ENCODE results near the gene FRMPD2. TPM values are rescaled to one million over a fixed set of nuclear protein-coding genes. Genes with fewer than 3 reads are reported as not detected.

FRMPD2 gene, protein sequence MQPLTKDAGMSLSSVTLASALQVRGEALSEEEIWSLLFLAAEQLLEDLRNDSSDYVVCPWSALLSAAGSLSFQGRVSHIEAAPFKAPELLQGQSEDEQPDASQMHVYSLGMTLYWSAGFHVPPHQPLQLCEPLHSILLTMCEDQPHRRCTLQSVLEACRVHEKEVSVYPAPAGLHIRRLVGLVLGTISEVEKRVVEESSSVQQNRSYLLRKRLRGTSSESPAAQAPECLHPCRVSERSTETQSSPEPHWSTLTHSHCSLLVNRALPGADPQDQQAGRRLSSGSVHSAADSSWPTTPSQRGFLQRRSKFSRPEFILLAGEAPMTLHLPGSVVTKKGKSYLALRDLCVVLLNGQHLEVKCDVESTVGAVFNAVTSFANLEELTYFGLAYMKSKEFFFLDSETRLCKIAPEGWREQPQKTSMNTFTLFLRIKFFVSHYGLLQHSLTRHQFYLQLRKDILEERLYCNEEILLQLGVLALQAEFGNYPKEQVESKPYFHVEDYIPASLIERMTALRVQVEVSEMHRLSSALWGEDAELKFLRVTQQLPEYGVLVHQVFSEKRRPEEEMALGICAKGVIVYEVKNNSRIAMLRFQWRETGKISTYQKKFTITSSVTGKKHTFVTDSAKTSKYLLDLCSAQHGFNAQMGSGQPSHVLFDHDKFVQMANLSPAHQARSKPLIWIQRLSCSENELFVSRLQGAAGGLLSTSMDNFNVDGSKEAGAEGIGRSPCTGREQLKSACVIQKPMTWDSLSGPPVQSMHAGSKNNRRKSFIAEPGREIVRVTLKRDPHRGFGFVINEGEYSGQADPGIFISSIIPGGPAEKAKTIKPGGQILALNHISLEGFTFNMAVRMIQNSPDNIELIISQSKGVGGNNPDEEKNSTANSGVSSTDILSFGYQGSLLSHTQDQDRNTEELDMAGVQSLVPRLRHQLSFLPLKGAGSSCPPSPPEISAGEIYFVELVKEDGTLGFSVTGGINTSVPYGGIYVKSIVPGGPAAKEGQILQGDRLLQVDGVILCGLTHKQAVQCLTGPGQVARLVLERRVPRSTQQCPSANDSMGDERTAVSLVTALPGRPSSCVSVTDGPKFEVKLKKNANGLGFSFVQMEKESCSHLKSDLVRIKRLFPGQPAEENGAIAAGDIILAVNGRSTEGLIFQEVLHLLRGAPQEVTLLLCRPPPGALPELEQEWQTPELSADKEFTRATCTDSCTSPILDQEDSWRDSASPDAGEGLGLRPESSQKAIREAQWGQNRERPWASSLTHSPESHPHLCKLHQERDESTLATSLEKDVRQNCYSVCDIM (N-terminal part only)
- 0.91 and 1.2 TPM in 2 replicates for total RNA-seq (2014; rRNA removed; shearing (Covaris generic); ENCODE audit: low replicate concordance)

DNA sequence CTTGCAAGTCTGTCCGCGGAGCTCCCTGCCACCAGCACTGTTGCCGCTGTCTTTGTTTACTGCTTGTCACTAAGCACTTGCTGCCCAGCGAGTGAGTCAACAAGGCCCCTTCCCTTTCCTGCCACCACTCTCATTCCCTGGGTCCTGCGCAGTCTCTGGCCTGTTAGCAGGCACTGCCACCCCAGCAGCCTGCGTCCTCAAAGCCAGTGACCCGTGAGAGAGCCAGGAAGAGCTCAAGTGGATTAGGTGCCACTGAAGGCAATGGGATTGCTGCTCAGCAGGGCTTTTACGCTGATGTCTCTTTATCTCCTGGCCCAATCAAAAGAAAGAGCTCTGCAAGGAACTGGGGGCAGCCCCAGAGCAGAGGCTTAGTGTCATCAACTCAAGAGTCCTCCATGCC, at the start of gene FRMPD2:
Gene FRMPD2, minus strand, starts transcription at position 61 of the 400 bp plus-strand sequence. CDS start 129 bp downstream, outside the sequence.
- no peak for DNase-seq (ENCODE audit: low read depth)
- in situ Hi-C loops (cut with HindIII; ENCODE audit: low pct_unique_long_range_greater_than_20kb, low sequenced_read_pairs), result no loop called here

DNA sequence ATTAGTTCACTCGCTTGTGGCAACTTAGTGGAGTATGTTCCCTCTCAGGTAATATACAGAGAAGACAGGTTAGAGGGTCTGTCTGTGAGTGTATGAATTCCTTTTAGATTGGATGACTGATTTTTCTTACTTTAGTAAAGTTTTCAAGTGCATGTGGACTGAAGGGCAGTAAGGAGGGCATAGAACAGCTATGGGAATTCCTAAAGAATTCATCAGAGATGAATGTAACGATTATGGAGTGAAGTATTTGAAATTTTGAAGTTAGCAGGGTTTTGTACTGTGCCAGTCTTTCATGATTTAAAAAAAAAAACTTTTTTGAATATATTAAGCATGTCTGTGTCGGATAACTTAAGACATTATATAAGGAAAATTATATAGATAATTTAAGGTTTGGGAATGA, 47.5 kb upstream of the FRMPD2 start:
- DNase-seq (ENCODE audit: low read depth), result no peak
- in situ Hi-C loops (cut with HindIII; ENCODE audit: low pct_unique_long_range_greater_than_20kb, low sequenced_read_pairs), result no loop called here

DNA sequence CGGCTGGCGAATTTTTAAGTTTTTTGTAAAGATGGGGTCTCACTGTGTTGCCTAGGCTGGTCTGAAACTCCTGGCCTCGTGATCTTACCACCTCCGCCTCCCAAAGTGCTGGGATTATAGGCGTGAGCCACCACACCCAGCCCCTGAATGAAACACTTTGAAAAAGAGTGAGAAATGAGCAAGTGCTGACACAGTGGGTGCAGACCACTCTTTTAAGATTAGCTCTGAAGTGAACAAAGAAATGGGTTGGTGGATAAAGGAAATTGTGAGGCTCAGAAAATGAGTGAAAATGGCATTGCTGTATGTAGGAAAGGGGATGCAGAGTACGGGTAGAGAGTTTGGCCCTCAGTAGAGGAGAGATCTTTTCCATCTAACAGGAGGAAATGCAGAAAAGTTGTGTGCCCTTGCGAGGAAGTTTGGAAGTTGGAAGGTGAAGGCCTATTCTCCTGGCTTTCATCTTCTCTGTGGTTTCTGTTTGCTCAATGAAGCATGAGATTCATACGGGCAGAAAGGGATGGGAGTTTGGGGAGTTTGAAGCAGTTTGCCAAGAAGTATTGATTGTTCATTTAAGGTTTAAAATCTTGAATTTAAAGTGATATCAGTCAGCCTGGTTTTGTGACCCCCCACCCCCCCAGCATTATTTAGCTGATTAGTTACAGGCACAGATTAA, 43.0 kb upstream of the FRMPD2 start:
- DNase-seq (ENCODE audit: low read depth), result no peak
- in situ Hi-C loops (cut with HindIII; ENCODE audit: low pct_unique_long_range_greater_than_20kb, low sequenced_read_pairs), result no loop called here

DNA sequence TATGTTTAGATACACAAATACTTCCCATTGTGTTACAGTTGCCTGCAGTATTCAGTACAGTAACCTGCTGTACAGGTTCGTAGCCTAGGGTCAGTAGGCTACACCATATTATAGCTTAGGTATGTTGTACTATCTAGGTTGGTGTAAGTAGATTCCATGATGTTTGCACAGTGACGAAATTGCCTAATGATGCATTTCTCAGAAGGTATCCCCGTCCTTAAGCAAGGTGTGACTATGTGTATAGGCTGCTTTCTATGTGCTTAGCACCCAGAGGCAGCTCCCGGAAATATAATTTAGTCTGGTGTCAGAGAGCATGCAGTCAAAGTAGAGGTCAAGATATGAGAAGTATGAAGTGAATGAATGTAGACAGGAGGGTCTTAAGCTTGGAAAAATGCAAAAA, 41.7 kb upstream of the FRMPD2 start:
- no peak for DNase-seq (ENCODE audit: low read depth)
- in situ Hi-C loops (cut with HindIII; ENCODE audit: low pct_unique_long_range_greater_than_20kb, low sequenced_read_pairs), result no loop called here

DNA sequence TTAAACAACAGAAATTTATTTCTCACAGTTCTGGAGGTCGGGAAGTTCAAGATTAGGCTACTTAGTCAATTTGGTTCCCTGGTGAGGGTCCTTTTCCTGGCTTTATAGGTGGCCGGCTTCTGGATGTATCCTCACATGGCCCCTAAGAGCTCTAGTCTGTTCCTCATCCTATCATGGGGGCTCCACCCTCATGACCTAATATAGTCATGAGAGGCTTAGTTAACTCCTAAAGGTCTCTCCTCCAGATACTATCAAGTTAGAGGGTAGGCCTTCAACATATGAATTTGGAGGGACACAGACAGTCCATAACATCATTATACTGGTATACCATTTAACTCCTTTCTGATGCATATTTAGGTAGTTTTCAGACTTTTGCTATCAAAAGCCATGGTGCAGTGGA, 39.6 kb upstream of the FRMPD2 start:
- DNase-seq (ENCODE audit: low read depth), result no peak

DNA sequence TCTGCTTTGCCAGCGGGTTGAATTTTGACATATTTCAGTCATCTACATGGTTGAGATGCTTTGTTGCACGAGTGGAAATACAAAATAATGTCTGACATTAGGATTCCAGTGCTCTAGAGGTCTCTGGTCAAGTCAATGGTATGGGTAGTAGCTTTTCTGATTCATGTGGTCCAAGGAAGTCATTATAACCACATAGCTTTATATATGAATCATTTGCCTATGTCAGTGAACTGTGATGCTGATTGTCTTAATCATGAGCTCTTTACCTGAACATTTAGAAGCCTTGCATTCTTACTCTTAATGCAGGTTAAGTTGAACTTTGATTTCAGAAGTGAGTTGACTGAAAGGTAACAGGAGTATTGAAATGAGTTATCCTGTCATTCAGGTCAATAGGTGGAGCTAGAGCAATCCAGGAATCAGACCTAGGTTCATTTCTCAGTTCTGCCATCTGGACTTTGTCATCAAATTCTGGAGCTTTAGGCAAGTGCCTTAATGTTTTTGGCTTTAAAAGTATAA, 35.3 kb upstream of the FRMPD2 start:
- in situ Hi-C loops (cut with HindIII; ENCODE audit: low pct_unique_long_range_greater_than_20kb, low sequenced_read_pairs), result no loop called here
- peak; percentile 69 for DNase-seq (ENCODE audit: low read depth)

More for the DNA sequence above, 39.6 kb upstream of the FRMPD2 start:
- in situ Hi-C loops (cut with HindIII; ENCODE audit: low pct_unique_long_range_greater_than_20kb, low sequenced_read_pairs), result no loop called here

DNA sequence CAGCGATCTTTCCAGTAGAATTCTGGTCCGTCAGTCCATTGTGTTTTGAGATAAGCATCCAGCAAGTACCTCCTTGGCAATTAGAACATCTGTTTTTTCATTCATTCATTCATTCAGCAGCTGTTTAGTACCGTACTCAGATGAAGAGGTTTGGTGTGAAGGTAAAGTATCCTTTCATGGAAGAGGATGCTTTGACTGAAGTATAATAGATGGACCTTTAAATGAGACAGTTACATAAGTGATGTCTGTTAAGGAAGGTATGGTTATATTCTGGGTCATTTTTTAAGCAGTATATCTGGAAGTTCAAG, 33.2 kb upstream of the FRMPD2 start:
- in situ Hi-C loops (cut with HindIII; ENCODE audit: low pct_unique_long_range_greater_than_20kb, low sequenced_read_pairs), result no loop called here
- no peak for DNase-seq (ENCODE audit: low read depth)

DNA sequence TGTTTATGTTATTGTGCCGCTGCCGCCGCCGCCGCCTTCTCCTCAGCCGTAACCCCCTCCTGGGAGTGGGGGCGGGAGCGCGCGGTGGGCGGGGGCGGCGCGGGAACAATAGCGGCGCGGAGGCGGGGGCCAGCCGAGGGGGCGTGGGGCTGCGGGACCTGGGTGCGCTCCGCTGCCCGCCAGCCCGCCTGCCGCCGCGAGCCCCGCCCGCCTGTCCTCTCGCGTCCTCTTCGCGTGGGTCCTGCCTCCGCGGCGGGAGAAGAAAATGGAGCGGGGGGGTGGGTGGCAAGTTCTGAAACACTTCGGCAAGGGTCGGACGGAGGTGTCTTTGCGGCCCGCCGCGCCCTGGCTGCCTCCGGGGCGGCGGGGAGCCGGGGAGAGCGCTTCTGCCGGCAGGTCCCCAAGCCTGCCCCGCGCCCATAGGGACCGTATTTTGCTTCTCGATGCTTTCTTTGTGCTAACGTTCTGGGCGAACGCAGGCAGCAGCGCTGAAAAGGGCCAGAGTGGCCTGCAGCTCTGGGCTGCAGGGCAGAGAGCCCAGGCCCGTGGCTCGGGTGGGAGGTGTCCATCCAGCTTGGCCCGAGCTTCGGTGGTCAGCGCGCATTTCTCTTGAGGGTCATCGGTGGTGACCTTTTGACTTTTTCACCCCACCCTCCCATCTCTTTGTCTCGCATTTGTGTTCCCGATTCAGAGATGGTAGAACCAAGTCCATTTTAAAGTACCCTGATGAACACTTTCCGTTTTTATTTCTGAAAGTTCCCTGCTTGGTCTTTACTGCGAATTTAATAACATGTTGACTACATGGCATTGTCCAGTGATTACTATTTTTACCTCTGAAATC, 32.6 kb upstream of the FRMPD2 start:
- DNase-seq (ENCODE audit: low read depth), result peak; percentile 71

DNA sequence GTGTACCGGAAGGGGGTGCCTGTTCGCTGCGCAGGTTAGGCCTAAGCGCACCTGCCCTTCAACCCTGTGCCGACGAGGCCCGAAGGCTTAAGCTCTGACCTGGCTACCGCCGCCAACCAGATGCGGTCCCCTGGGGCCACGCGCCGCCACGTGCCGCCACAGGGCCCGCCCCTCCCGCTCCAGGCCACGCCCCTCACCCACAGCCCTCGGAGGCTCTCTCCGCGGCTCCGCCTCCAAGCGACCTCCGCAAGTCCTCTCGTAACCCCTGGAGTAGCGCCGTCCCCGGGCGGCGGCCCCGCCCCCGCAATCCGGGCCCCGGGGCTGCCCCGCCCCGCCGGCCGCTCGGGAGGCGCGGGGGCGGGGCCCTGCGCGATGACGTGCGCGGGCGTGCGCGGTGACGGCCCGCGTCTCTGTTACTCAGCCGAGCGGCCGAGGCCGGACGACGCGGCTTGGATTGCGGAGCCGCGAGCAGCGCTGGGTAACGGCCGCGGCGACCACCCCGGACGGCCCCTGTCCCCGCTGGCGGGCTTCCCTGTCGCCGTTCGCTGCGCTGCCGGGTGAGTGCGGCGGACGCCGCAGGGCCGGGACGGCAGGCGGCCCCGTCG, 31.9 kb upstream of the FRMPD2 start, which contains the start of gene MAPK8:
Gene MAPK8, plus strand, starts transcription at position 413 of the 605 bp plus-strand sequence. CDS start 94,984 bp downstream, outside the sequence.
- in situ Hi-C loops (cut with HindIII; ENCODE audit: low pct_unique_long_range_greater_than_20kb, low sequenced_read_pairs), result no loop called here
- DNase-seq (ENCODE audit: low read depth), result peak; percentile 84

More for the DNA sequence above, 32.6 kb upstream of the FRMPD2 start:
- in situ Hi-C loops (cut with HindIII; ENCODE audit: low pct_unique_long_range_greater_than_20kb, low sequenced_read_pairs), result no loop called here

DNA sequence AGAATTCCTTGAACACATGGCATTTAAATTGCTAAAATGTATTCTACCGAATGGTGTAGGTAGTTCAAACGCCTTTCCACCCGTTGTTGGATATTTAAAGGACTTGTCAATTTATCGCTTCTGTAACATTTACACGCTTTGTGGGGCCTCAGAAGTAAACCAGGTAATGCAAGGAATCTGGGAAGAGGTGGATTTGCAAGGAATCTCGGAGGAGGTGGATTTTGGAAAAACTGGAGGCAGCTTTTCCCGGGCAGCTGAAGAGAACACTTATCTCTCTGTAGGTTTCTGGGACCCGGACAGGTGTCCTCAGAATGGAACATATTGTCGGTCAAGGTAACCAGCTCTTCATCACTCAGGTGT, 31.4 kb upstream of the FRMPD2 start:
- in situ Hi-C loops (cut with HindIII; ENCODE audit: low pct_unique_long_range_greater_than_20kb, low sequenced_read_pairs), result no loop called here
- DNase-seq (ENCODE audit: low read depth), result no peak

DNA sequence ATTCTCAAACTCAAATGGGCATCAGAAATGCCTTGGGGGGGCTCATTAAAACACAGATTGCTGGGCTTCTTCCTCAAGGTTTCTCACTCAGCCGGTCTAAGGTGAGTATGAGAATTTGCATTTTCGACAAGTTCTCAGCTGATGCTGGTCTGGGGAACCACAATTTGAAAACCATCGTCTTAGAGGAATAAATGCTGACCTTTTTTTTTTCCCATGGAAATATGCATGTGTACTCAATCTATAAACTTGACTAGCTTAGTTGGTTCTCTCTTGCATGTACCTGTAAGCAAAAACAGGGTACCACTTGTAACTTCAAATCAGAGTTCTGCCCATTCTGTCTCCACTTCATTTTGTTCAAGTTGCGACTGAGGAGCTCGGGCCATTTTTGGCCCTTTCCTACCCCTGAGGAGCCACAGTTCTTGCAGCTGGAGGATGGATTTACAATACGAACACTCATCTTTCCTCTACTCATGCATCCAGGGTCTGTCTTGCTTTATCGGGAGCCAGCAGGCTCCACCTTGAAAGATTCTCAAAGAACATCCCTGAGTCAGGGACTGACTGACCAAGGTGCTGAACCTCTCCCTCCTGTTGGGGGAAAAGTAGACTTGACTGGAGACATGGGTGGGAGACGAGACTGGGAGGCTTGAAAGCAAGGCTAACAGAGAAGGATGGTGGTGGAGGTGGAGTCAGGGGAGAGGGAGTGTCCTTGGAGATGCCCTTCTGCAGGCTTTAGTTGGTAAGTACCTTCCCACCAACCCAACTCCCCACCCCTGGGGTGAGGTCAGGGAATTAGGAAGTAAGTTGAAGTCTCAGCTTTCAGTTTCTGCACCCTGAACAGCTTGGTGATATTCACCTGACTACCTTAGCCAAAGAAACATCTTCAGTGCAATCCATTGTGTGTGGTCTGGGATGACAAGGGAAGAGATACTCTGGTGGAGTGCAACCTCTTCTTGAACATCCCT, 28.3 kb upstream of the FRMPD2 start:
- in situ Hi-C loops (cut with HindIII; ENCODE audit: low pct_unique_long_range_greater_than_20kb, low sequenced_read_pairs), result no loop called here
- no peak for DNase-seq (ENCODE audit: low read depth)

DNA sequence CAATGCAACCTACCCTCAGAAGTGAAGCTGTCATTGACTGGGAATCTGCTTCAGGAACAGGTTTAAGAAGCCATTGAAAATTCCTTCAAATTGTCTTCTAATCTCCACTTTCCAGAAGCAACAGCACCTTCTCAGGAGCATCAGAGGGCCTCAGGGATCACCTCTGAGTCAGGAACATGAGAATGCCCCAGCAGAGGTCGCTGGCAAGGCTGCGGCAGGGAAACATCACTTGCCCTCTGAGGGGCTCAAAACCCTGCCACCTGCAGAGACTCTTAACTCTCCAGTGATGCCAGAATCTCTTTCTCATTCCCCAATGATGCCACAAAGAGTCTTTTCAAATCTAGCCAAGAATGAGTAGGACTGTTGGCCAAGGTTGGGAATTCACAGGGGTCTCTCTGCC, 26.1 kb upstream of the FRMPD2 start:
- DNase-seq (ENCODE audit: low read depth), result no peak
- in situ Hi-C loops (cut with HindIII; ENCODE audit: low pct_unique_long_range_greater_than_20kb, low sequenced_read_pairs), result no loop called here

DNA sequence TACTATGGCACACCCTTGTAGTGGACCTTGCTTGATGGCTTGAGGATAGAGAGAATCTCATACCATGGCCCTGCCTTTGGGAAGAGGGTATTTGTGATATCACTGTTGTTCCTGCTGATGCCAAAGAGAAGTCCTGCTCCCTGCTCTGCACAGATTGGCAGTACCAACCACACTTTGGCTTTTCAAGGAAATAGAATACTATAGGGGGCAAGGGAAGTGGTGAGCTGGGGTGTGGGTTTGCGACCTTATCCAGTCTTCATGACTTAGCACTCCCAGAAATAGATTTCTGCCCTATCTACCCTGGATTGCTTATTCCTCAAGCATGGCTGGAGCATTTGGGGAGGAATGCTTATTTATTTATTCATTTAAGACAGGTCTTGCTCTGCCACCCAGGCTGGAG, 25.2 kb upstream of the FRMPD2 start:
- in situ Hi-C loops (cut with HindIII; ENCODE audit: low pct_unique_long_range_greater_than_20kb, low sequenced_read_pairs), result no loop called here
- no peak for DNase-seq (ENCODE audit: low read depth)

DNA sequence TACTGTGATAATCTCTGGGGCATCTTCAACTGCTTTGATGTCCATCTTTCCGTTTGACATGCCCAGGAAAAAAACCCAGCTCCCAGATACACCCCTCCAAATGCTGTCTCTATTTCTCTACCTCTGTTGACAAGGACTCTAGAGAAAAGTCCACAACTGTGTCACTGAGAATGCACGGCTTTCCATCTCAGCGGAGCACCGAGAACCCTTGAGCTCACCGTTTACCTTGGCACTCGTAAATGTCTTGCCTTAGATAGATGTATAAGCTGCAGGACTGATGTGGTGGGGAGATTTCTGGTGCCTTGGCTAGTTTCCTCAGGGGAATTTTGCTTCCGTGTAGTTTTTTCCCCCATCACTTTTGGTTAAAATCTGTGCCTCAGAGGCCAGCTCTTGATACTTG, 24.6 kb upstream of the FRMPD2 start:
- in situ Hi-C loops (cut with HindIII; ENCODE audit: low pct_unique_long_range_greater_than_20kb, low sequenced_read_pairs), result no loop called here
- DNase-seq (ENCODE audit: low read depth), result no peak

DNA sequence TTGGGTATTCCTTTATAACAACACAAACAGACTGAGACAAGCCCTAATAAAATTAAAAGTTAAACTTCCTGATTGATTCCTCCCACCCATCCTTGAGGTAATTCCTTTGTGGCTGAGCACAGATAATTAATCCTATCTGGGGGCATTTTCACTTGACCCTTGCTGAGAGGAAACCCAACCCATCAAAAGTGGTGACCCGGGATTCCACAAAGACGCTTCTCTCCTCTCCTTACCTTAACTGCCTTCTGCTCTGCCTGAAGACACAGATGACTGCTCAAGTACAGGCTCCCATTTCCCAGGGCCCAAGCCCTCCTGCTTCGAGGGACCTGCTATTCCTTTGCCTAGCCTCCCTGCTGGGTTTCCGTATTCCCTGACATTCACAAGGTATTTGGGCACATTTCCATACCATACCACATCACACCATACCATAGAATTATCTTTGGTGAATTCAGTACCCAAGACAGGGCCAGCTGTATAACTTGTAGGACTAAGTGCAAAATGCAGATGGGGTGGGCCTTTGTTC, 22.1 kb upstream of the FRMPD2 start:
- no peak for DNase-seq (ENCODE audit: low read depth)
- in situ Hi-C loops (cut with HindIII; ENCODE audit: low pct_unique_long_range_greater_than_20kb, low sequenced_read_pairs), result no loop called here
